Adrenal gland (tissue), 12 donors: ENCODE measurements around the gene REEP1. TPM values are rescaled to one million over a fixed set of nuclear protein-coding genes. Genes with fewer than 3 reads are reported as not detected.

Experiments used
- DNase-seq, 7 donors: peaks; one replicate each; pipeline ENCODE4 v3.0.0-alpha.2; 2019 to 2020
- H3K27ac ChIP-seq, 5 donors: fragments of 200-600 bp; sonication (generic) in 4 of 5; 1 replicate in 3 of 5; 2 replicates in 2 of 5; pipeline versions ENCODE4 v1.5.1 to v1.8.0; 2016 to 2020; ENCODE audit warnings: mild to moderate bottlenecking in 1 of 5
- H3K27me3 ChIP-seq: fragments of 200-600 bp; 2 replicates; pipeline ENCODE4 v1.8.0; 2021
- H3K36me3 ChIP-seq, 2 donors: fragments of 200-600 bp; replicated peaks in 1 of 2; 1 replicate in 1 of 2; 2 replicates in 1 of 2; pipeline versions ENCODE4 v1.5.1 to v1.8.0; 2018 to 2022
- H3K4me1 ChIP-seq, 2 donors: fragments of 200-600 bp; replicated peaks in 1 of 2; 1 replicate in 1 of 2; 2 replicates in 1 of 2; pipeline versions ENCODE4 v1.5.1 to v1.8.0; 2018 to 2021
- H3K4me3 ChIP-seq, 4 donors: fragments of 200-600 bp; sonication (generic) in 3 of 4; one replicate each; pipeline ENCODE4 v1.5.1; 2016 to 2018
- H3K9me3 ChIP-seq, 3 donors: fragments of 200-600 bp; sonication (generic) in 1 of 3; replicated peaks in 1 of 3; 1 replicate in 2 of 3; 2 replicates in 1 of 3; pipeline versions ENCODE4 v1.5.1 to v1.8.0; 2016 to 2021
- CTCF ChIP-seq, 6 experiments: fragments of 450-650 bp in 4 of 6; fragments of 200-600 bp in 2 of 6; sonication (generic) in 1 of 6; IDR thresholded peaks; 1 replicate in 5 of 6; 2 replicates in 1 of 6; pipeline versions ENCODE4 v1.5.1 to v1.8.0; 2016 to 2021; ENCODE audit warnings: antibody characterized with exemption in 6 of 6, mild to moderate bottlenecking in 2 of 6, moderate library complexity in 1 of 6
- POLR2A ChIP-seq, 2 donors: fragments of 450-650 bp; IDR thresholded peaks; one replicate each; pipeline ENCODE4 v1.6.1; 2017; ENCODE audit warnings: antibody characterized with exemption in 2 of 2, mild to moderate bottlenecking in 2 of 2, moderate library complexity in 1 of 2
- WGBS, 4 donors: extraction: QIAGEN DNeasy Blood & Tissue Kit in 2 of 4; methylation state at CpG; one replicate each; pipeline versions ENCODE4 v1.1.5 to v1.1.7; 2013 to 2017; 5-methylcytosine and 5-hydroxymethylcytosine counted together
- intact Hi-C, 2 donors: fragments of 100-400 bp; cut with DNase I; formaldehyde crosslinking; loops; one replicate each; pipeline versions ENCODE4 v1.14.1 to v1.15.0; 2022 to 2023
- polyA plus RNA-seq, 3 donors: library from polyadenylated mRNA; stranded (reverse); fragments of 200-250 nt in 2 of 3; fragments of 350-450 nt in 1 of 3; fragmentation: Illumina TruSeq in 1 of 3; extraction: RNeasy Lipid Tissue Mini Kit (QIAGEN cat#74804) in 1 of 3; gene quantifications; one replicate each; pipeline ENCODE4 v1.2.3, GENCODE V29; 2013 to 2014
- total RNA-seq, 9 donors: library from RNA; depleted of rRNA in 4 of 9; stranded (reverse); fragments of >200 nt in 4 of 9; fragments of 120-200 nt in 1 of 9; fragmentation: NEBNext Ultra II Directional in 1 of 9; extraction: Animal tissue kit (Norgen Biotek cat#: 25700) in 1 of 9; gene quantifications; one replicate each; pipeline versions ENCODE4 v1.1.0 to v1.2.4, GENCODE V29; 2013 to 2023
- donor health status: healthy with polysubstance abuse.
- donor health status: Bipolar disorder and iron deficiency.
- donor health status: DM: yes; HTN: yes; CAD: no.
- donor health status: DM: no; HTN: no; CAD: no.
- donor health status: DM: no; HTN: no; CAD: no.
- donor health status: DM: yes; HTN: yes; CAD: no.

The REEP1 gene
- total and polyA plus RNA-seq, 12 donors: 0.36 to 9.3 (median 3.1) TPM

- Histone ChIP-seq H3K27ac (no peak overlapping the region), H3K9me3 (no peaks in the 10 kb centered on the region), H3K27me3 (no peaks in the 10 kb centered on the region), H3K4me3 (no peak overlapping the region), H3K36me3 (no peaks in the 10 kb centered on the region), H3K4me1 (peaks cover 9 to 16% of the 10 kb centered on the region in 2 donors)
- intact Hi-C loops: no loop called here
- TF ChIP-seq CTCF (IDR thresholded peaks at IDR 0.05): no peak
- no peak for DNase-seq
- 81 to 95% (median 89%) methylated on average over 2 of the region's 2 CpGs for WGBS, 4 donors
These were observed 109.7 kb downstream of the REEP1 start for GRCh38 chr2:86227685-86228084.

DNA sequence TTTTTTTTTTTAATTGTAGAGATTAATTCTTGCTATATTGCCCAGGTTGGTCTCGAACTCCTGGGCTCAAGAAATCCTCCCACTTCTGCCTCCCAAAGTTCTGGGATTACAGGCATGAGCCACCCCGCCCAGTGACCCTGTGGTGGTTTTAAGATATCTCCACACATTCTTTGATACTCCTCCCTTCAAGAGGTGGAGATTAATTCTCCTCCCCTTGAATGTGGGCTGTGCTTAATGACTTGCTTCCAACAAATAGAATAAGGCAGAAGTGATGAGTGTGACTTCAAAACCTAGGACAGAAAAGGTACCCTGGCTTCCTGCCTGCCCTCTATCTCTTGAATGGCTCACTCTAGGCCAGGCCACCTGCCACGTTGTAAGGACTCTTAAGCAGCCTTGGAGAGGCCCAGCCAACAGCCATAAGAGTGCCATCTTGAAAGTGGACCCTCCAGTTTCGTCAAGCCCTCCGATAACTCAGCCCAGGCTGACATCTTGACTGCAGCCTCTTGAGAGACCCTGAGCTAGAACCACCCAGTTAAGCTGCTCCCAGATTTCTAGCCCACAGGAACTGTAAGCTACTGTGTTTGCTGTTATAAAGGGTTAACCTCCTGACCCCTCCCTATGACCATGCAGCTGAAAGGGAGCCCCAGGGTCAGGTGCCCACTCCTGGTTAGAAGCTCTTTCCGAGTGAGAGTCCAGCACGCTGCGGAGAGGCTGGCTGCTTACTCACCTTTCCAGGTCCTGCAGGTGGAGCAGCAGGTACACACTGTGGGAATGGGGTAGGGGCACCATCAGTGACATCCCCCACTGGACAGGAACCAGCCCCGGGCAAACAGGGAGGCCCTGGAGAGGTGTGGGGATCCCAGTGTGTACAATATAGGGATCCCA, 110.5 kb downstream of the REEP1 start:
- Histone ChIP-seq H3K36me3 (no peaks in the 10 kb centered on the region), H3K4me1 (peaks cover 9 to 19% of the 10 kb centered on the region in 2 donors), H3K27me3 (no peaks in the 10 kb centered on the region), H3K4me3 (no peak overlapping the region), H3K27ac (no peak overlapping the region), H3K9me3 (no peaks in the 10 kb centered on the region)
- TF ChIP-seq CTCF (IDR thresholded peaks at IDR 0.05) (no peak), POLR2A (IDR thresholded peaks at IDR 0.05) (no peak)
- intact Hi-C loops: no loop called here
- 79 to 90% (median 89%) methylated on average over 6 to 9 of the region's 9 CpGs for WGBS, 4 donors
- DNase-seq: no peak

DNA sequence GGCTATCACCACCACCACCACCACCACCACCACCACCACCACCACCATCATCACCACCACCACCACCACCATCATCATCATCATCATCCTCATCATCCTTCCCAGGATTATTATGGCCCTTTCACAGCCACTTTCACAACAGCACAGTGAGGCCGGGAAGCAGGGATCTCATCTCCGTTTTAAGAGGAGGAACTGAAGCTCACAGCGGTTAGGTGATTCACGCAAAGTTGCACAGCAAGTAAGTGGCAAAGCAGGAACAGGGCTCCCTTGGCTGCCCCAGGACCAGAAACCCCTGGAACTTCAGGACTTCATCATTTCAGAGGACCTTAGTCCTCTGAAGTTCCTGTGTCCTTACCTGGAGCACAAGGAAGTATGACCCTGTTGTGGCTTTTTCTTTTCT, 111.4 kb downstream of the REEP1 start:
- intact Hi-C loops: no loop called here
- Histone ChIP-seq H3K4me3 (no peak overlapping the region), H3K27me3 (no peaks in the 10 kb centered on the region), H3K9me3 (no peaks in the 10 kb centered on the region), H3K27ac (no peak overlapping the region), H3K36me3 (no peaks in the 10 kb centered on the region), H3K4me1 (peaks cover 9 to 19% of the 10 kb centered on the region in 2 donors)
- no peak for DNase-seq
- TF ChIP-seq CTCF (IDR thresholded peaks at IDR 0.05) (no peak), POLR2A (IDR thresholded peaks at IDR 0.05) (no peak)
- WGBS, 4 donors: 72 to 88% (median 78%) methylated on average over 4 of the region's 4 CpGs

GRCh38 chr2:86225581-86225980, 111.8 kb downstream of the REEP1 start:
- Histone ChIP-seq H3K27ac (peak overlapping the region in 1 of 5 donors; percentile 24), H3K9me3 (no peaks in the 10 kb centered on the region), H3K4me3 (no peak overlapping the region), H3K4me1 (peaks cover 9 to 19% of the 10 kb centered on the region in 2 donors), H3K27me3 (no peaks in the 10 kb centered on the region), H3K36me3 (no peaks in the 10 kb centered on the region)
- TF ChIP-seq CTCF (IDR thresholded peaks at IDR 0.05) (no peak), POLR2A (IDR thresholded peaks at IDR 0.05) (no peak)
- intact Hi-C loops: no loop called here
- WGBS, 4 donors: 54 to 71% (median 59%) methylated on average over 6 of the region's 6 CpGs
- peak in 4 of 7 donors; percentile 38 to 67 (median 45) for DNase-seq
